GM13976 (cell line): ENCODE data around the gene PODXL2.

ENCODE experiments used
- DNase-seq: peaks from one replicate; pipeline ENCODE4 v3.0.0; 2012; ENCODE audit warnings: low spot score
- in situ Hi-C: fragments of 300-500 bp; cut with MboI; formaldehyde crosslinking; loops from one replicate; pipeline ENCODE4 v1.12.0; 2022; ENCODE audit warnings: low sequenced_read_pairs, mixed read lengths, inconsistent platforms; ENCODE audit not compliant: unreplicated experiment
- TF ChIP-seq, protein P1 (sequence below): IDR thresholded peaks from 2 replicates; pipeline ENCODE4 v1.5.1; 2012; ENCODE audit warnings: borderline replicate concordance, mild to moderate bottlenecking; ENCODE audit not compliant: insufficient read depth; ENCODE audit errors: extremely low read depth, missing control alignments, control extremely low read depth

Gene PODXL2

DNA sequence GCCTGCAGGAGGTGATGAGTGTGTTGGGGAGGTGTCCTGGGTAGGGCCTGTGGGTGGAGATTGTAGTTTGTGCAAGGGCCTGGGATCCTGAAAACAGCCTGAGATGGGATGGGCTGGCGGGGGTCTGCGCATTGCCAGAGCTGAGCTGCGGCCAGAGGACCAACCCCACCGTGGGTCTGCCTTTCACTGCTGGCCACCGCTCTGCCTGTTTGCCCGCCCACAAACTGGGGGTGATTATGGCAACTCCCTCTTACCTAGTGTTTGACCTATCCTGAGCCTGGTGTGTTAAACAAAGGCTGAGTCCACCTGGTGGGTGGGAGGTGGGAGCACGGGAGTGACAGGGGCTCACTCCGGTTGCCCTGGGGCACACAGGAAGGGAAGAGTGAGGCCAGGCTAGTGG is 53.6 kb downstream of the PODXL2 start:
- in situ Hi-C loops = no loop called here
- TF ChIP-seq, protein P1, sequence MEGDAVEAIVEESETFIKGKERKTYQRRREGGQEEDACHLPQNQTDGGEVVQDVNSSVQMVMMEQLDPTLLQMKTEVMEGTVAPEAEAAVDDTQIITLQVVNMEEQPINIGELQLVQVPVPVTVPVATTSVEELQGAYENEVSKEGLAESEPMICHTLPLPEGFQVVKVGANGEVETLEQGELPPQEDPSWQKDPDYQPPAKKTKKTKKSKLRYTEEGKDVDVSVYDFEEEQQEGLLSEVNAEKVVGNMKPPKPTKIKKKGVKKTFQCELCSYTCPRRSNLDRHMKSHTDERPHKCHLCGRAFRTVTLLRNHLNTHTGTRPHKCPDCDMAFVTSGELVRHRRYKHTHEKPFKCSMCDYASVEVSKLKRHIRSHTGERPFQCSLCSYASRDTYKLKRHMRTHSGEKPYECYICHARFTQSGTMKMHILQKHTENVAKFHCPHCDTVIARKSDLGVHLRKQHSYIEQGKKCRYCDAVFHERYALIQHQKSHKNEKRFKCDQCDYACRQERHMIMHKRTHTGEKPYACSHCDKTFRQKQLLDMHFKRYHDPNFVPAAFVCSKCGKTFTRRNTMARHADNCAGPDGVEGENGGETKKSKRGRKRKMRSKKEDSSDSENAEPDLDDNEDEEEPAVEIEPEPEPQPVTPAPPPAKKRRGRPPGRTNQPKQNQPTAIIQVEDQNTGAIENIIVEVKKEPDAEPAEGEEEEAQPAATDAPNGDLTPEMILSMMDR = no peak

DNA sequence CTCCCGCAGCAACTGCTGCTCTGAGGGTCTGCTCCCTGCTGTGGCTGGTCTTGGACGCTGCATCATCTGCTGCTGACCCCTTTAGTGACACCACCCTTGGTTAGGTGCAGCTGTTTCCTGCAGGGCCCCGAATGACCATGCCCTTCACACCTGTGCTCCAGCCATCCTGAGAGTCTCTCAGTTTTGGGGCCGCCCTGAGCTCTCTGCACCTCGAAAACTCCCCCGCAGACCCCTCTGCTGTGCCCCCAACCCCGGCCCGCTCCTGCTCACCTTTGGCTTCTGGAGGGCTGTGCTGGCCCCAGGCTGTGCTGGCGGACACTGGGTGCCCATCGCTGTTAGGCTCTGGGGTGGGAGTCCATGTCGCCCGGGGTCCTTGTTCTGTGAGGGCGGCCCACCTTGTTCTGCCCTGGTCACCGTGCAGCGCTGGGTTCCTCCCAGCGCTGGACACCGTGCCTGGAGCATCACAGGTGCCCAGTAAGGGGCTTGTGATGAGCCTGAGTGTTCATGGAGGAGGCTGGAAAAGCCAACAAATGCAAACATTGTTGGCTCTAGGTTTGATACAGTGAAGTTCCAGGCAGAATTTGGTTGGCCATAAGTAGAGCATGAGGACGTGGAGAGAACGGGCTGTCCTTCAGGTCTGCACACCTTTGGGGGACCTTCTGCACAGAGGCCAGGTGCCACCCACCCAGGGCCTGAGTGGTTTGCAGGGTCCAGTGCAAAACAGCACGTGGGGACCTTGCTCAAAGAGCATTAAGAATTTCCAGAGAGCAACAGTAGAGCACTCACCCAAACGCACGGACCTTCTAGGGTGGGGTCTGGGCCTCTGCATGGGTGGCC is 56.1 kb downstream of the PODXL2 start:
- in situ Hi-C loops = no loop called here
- no peak for DNase-seq
- TF ChIP-seq, protein P1 = no peak

More for the DNA sequence above, 53.6 kb downstream of the PODXL2 start:
- DNase-seq = no peak

DNA sequence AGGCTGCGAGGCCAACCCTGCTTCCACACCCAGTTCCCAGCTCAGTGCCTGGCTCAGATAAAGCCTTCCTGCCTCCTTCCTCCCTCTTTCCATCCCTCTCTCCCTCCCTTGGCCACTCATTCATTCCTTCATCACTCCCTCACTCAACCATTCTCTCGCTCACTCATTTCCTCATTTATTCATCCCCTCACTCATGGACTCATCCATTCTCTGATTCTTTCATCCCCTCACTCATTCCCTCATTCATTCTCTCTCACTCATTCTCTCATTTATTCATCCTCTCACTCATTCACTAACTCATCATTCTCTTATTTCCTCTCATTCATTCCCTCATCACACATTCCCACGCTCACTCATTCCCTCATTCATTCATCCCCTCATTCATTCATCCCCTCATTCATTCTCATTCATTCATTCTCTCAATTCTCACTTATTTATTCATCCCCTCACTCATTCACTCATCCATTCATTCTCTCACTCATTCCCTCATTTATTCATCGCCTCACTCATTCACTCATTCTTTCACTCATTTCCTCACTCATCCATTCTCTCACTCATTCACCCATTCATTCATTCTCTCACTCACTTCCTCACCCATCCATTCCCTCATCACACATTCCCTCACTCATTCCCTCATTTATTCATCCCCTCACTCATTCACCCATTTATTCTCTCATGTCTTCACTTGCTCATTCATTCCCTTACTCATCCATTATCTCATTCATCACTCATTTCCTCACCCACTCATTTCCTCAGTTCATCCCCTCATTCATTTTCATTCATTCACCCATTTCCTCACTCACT is 56.9 kb downstream of the PODXL2 start:
- in situ Hi-C loops = no loop called here
- DNase-seq = no peak
- TF ChIP-seq, protein P1 = no peak

DNA sequence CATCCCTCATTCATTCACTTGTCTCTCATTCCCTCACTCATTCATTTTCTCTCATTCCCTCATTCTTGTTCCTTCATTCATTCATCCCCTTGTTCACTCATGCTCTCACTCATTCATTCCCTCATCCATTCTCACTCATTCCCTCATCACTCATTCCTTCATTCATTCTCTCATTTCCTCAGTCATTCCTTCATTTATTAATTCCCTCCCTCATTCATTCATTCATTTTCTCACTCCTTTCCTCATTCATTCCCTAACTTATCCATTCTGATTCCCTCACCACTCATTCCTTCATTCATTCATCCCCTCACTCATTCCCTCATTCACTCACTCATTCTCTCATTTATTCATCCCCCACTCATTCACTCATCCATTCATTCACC is 57.5 kb downstream of the PODXL2 start:
- no peak for DNase-seq
- in situ Hi-C loops = no loop called here
- TF ChIP-seq, protein P1 = no peak

DNA sequence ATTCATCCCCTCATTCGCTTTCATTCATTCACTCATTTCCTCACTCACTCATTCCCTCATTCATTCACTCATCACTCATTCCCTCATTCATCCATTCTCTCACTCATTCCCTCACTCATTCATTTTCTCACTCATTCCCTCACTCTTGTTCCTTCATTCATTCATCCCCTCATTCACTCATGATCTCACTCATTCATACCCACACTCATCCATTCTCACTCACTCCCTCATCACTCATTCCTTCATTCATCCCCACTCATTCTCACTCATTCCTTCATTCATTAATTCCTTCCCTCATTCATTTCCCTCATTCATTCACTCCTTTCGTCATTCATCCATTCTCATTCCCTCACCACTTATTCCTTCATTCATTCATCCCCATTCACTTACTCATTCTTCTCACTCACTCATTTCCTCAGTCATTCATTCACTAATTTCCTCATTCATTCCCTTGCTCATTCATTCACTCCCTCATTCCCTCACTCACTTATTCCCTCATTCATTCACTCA is 58.3 kb downstream of the PODXL2 start:
- in situ Hi-C loops = no loop called here

DNA sequence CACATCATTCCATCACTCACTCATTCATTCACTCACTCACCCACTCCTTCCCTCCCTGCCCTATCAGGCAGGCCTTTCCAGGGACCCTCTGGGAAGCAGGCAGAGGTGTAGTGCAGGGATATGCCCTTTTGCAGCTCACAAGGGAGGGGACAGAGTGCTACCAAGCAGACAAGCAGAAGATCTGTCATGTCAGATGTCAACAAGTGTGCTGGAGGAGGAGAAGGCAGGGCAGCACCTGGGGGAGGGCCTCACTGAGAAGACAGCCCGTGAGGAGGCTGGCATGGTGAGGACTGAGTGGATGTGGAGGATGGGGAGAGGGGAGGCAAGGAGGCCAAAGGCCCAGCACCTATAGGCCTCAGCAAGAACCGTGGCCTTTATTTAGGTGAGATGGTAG is 59.0 kb downstream of the PODXL2 start:
- no peak for DNase-seq
- in situ Hi-C loops = no loop called here
- TF ChIP-seq, protein P1 = no peak

More for the DNA sequence above, 58.3 kb downstream of the PODXL2 start:
- no peak for DNase-seq
- TF ChIP-seq, protein P1 = no peak
